HepG2 (cell line): ENCODE data around the gene TMEM117. TPM values are rescaled to one million over a fixed set of nuclear protein-coding genes. Genes with fewer than 3 reads are reported as not detected.

ENCODE experiments used
- ATAC-seq: fragments of 200-7000 bp; cut with Tn5 transposase; 3 replicates; pipeline ENCODE4 v1.9.1; 2020; ENCODE audit warnings: mild to moderate bottlenecking, moderate library complexity
- BruUV-seq: library from RNA; stranded (reverse); fragments of 400-500 nt; replicated peaks from 2 replicates; lab custom pipeline; 2021; lab: Mats Ljungman, UMichigan
- CTCF ChIA-PET: fragments of 300-600 bp; formaldehyde crosslinking; extraction: SDS; loops from one replicate; lab custom pipeline; 2021; ENCODE audit warnings: low total read pairs, inconsistent platforms, low intra/inter-chr PET ratio; lab: Yijun Ruan, JAX
- POLR2A ChIA-PET: fragments of 350-600 bp; sonication (Branson Sonifier 250); formaldehyde crosslinking; loops from one replicate; lab custom pipeline; 2020; ENCODE audit warnings: antibody characterized with exemption, inconsistent platforms; lab: Yijun Ruan, JAX
- DNase-seq: peaks from one replicate; pipeline ENCODE4 v3.0.0-alpha.2; 2015; ENCODE audit warnings: low spot score
- FAIRE-seq: peaks from 3 replicates; lab custom pipeline; 2011; peaks lifted over from hg19 to GRCh38; lab: Jason Lieb, UNC
- H2AFZ ChIP-seq: one replicate; pipeline ENCODE4 v1.6.1; 2011; ENCODE audit warnings: low read length, inconsistent platforms
- H3K27ac ChIP-seq: fragments of 300-600 bp; 3 replicates; pipeline ENCODE4 v1.8.0; 2011; ENCODE audit warnings: mixed run types, mild to moderate bottlenecking, mixed read lengths, low read length, inconsistent platforms; ENCODE audit not compliant: insufficient read depth; ENCODE audit errors: extremely low read length
- H3K27me3 ChIP-seq, 2 experiments: fragments of 200-600 bp in 1 of 2; 2 replicates in 1 of 2; 3 replicates in 1 of 2; pipeline versions ENCODE4 v1.6.0 to v1.8.0; 2011; ENCODE audit warnings: low read length in 2 of 2, mild to moderate bottlenecking in 2 of 2, moderate library complexity in 2 of 2, inconsistent platforms in 1 of 2; ENCODE audit not compliant: insufficient read depth in 2 of 2, control insufficient read depth in 1 of 2
- H3K36me3 ChIP-seq, 2 experiments: fragments of 200-600 bp in 1 of 2; replicated peaks in 1 of 2; 2 replicates in 1 of 2; 3 replicates in 1 of 2; pipeline versions ENCODE4 v1.5.1 to v1.8.0; 2011; ENCODE audit warnings: low read length in 2 of 2, inconsistent platforms in 1 of 2; ENCODE audit not compliant: insufficient read depth in 2 of 2, control insufficient read depth in 1 of 2
- H3K4me1 ChIP-seq: 2 replicates; pipeline ENCODE4 v1.5.1; 2012; ENCODE audit warnings: low read length, inconsistent platforms; ENCODE audit not compliant: insufficient read depth
- H3K4me2 ChIP-seq: 2 replicates; pipeline ENCODE4 v1.6.0; 2011; ENCODE audit warnings: low read depth, low read length, inconsistent platforms
- H3K4me3 ChIP-seq, 3 experiments: fragments of 200-600 bp in 1 of 3; sonication (generic), shearing (Covaris generic) in 1 of 3; replicated peaks in 1 of 3; 2 replicates each; pipeline ENCODE4 v1.5.1; 2011 to 2016; ENCODE audit warnings: low read length in 3 of 3, inconsistent platforms in 2 of 3, low read depth in 2 of 3, mild to moderate bottlenecking in 2 of 3, control low read depth in 1 of 3, mixed read lengths in 1 of 3; ENCODE audit not compliant: insufficient read depth in 1 of 3
- H3K79me2 ChIP-seq: one replicate; pipeline ENCODE4 v1.6.1; 2011; ENCODE audit warnings: low read length, inconsistent platforms; ENCODE audit not compliant: insufficient read depth
- H3K9ac ChIP-seq: 2 replicates; pipeline ENCODE4 v1.6.0; 2011; ENCODE audit warnings: mild to moderate bottlenecking, low read depth, low read length, inconsistent platforms; ENCODE audit not compliant: insufficient read depth
- H3K9me3 ChIP-seq: 2 replicates; pipeline ENCODE4 v1.5.1; 2012; ENCODE audit warnings: mild to moderate bottlenecking, low read length
- H4K20me1 ChIP-seq: 2 replicates; pipeline ENCODE4 v1.6.0; 2011; ENCODE audit warnings: inconsistent platforms, mild to moderate bottlenecking, low read length, moderate library complexity; ENCODE audit not compliant: insufficient read depth
- CEBPB ChIP-seq: IDR thresholded peaks from 2 replicates; pipeline ENCODE4 v1.6.1; 2011; ENCODE audit warnings: low read depth, low read length, improper control_type of control experiment, borderline replicate concordance
- SETDB1 ChIP-seq: sonication (generic); formaldehyde crosslinking; IDR thresholded peaks from 2 replicates; pipeline ENCODE4 v1.5.1; 2020; ENCODE audit warnings: missing genetic modification reagents, mild to moderate bottlenecking, borderline replicate concordance
- SOX13 ChIP-seq, 3 experiments: fragments of 450-650 bp in 1 of 3; sonication (generic) in 1 of 3; formaldehyde crosslinking in 1 of 3; IDR thresholded peaks in 2 of 3; conservative IDR thresholded peaks in 1 of 3; 2 replicates each; pipeline versions ENCODE4 v1.5.0 to v1.6.1; 2016 to 2020; ENCODE audit warnings: antibody characterized with exemption in 1 of 3, mild to moderate bottlenecking in 1 of 3, missing compliant biosample characterization in 1 of 3, missing genetic modification reagents in 1 of 3, moderate library complexity in 1 of 3
- ZMYM2 ChIP-seq: sonication (generic); formaldehyde crosslinking; IDR thresholded peaks from 2 replicates; pipeline ENCODE4 v1.8.0; 2022; ENCODE audit warnings: mild to moderate bottlenecking, missing genetic modification reagents
- ZNF672 ChIP-seq: sonication (generic); formaldehyde crosslinking; IDR thresholded peaks from 2 replicates; pipeline ENCODE4 v1.8.1; 2022; ENCODE audit warnings: missing genetic modification reagents
- ZNF879 ChIP-seq: sonication (generic); formaldehyde crosslinking; IDR thresholded peaks from 2 replicates; pipeline ENCODE4 v1.8.1; 2023; ENCODE audit warnings: missing genetic modification reagents
- ZSCAN29 ChIP-seq: sonication (generic); formaldehyde crosslinking; conservative IDR thresholded peaks from 2 replicates; pipeline ENCODE4 v1.4.0; 2020; ENCODE audit warnings: mild to moderate bottlenecking, missing genetic modification reagents
- in situ Hi-C: cut with HindIII; loops from 2 replicates; pipeline ENCODE4 v1.10.0; 2017; ENCODE audit warnings: low pct_unique_long_range_greater_than_20kb; ENCODE audit not compliant: extremely low pct_ligation_motif_present
- intact Hi-C: fragments of 100-400 bp; cut with micrococcal nuclease; formaldehyde crosslinking; loops from one replicate; pipeline ENCODE4 v1.10.0; 2022; ENCODE audit not compliant: unreplicated experiment
- polyA plus RNA-seq, 8 experiments: library from polyadenylated mRNA; depleted of rRNA in 3 of 8; stranded (reverse) in 7 of 8; unstranded in 1 of 8; fragments of >200 nt; fragmentation: Illumina TruSeq in 4 of 8; extraction: Trizol in 4 of 8; gene quantifications; 2 replicates each; pipeline versions ENCODE4 v1.2.1 to v1.2.3, GENCODE V29; 2011 to 2016; ENCODE audit warnings: low read depth in 4 of 8, missing spikeins in 1 of 8, mixed read lengths in 1 of 8; ENCODE audit not compliant: insufficient read depth in 1 of 8
- total RNA-seq, 5 experiments: library from RNA; depleted of rRNA; stranded (reverse); fragments of >200 nt; fragmentation: Illumina TruSeq; extraction: Trizol; gene quantifications; 2 replicates each; pipeline ENCODE4 v1.2.3, GENCODE V29; 2016; ENCODE audit warnings: low read depth in 1 of 5
- TF ChIP-seq, protein P1 (sequence below): sonication (generic); formaldehyde crosslinking; IDR thresholded peaks from 2 replicates; pipeline ENCODE4 v1.5.0; 2020; ENCODE audit warnings: mild to moderate bottlenecking, missing genetic modification reagents, borderline replicate concordance

TMEM117 gene
- total and polyA plus RNA-seq, 2 of the 13 experiments (the other 11 are each of a cell fraction or from before 2014, with no cell fraction given): 2.8 to 8.5 TPM

DNA sequence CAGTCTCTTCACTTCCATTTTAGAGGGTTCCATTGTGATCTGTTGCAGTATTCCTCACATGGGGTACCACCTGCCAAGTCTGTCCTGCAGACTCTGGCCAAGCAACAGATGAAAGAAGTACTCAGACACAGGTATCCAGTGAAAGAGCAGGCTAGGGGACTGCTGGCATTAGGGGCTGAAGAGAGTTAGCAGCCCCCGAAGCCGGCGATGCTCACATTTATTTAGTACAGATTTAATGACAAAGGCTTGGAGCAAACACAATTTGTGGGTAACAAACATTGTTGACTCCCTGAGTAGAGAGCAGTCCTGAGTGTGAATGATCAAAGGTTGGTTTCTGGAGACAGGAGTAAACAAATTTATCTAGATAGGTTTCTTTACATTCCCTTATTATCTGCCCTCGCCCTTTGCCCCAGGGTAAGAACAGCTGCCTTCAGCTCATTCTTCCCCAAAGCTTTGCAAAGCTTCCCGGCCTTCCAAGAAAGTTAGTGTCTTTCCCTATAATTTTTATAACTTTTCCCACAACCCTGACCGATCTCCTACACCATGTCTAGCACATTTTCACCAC, 144.8 kb downstream of the TMEM117 start (continued):
- TF ChIP-seq ZSCAN29 (CRISPR knock-in tag) (no peak), SETDB1 (CRISPR knock-in tag) (peak; percentile 97), ZNF672 (CRISPR knock-in tag) (no peak), ZNF879 (CRISPR knock-in tag) (no peak)
- TF ChIP-seq, protein P1, sequence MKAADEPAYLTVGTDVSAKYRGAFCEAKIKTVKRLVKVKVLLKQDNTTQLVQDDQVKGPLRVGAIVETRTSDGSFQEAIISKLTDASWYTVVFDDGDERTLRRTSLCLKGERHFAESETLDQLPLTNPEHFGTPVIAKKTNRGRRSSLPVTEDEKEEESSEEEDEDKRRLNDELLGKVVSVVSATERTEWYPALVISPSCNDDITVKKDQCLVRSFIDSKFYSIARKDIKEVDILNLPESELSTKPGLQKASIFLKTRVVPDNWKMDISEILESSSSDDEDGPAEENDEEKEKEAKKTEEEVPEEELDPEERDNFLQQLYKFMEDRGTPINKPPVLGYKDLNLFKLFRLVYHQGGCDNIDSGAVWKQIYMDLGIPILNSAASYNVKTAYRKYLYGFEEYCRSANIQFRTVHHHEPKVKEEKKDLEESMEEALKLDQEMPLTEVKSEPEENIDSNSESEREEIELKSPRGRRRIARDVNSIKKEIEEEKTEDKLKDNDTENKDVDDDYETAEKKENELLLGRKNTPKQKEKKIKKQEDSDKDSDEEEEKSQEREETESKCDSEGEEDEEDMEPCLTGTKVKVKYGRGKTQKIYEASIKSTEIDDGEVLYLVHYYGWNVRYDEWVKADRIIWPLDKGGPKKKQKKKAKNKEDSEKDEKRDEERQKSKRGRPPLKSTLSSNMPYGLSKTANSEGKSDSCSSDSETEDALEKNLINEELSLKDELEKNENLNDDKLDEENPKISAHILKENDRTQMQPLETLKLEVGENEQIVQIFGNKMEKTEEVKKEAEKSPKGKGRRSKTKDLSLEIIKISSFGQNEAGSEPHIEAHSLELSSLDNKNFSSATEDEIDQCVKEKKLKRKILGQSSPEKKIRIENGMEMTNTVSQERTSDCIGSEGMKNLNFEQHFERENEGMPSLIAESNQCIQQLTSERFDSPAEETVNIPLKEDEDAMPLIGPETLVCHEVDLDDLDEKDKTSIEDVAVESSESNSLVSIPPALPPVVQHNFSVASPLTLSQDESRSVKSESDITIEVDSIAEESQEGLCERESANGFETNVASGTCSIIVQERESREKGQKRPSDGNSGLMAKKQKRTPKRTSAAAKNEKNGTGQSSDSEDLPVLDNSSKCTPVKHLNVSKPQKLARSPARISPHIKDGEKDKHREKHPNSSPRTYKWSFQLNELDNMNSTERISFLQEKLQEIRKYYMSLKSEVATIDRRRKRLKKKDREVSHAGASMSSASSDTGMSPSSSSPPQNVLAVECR (CRISPR knock-in tag): no peak

- Histone ChIP-seq H3K4me1 (peaks cover 17% of the 10 kb centered on the region), H3K36me3 (no peaks in the 10 kb centered on the region), H3K27ac (no peak overlapping the region), H3K4me2 (no peak overlapping the region), H3K9ac (no peak overlapping the region), H2AFZ (no peak overlapping the region), H3K79me2 (no peaks in the 10 kb centered on the region), H3K9me3 (peaks cover 30% of the 10 kb centered on the region), H3K4me3 (no peak overlapping the region), H3K27me3 (no peaks in the 10 kb centered on the region), H4K20me1 (no peaks in the 10 kb centered on the region)
- in situ Hi-C loops: no loop called here
- ATAC-seq: no peak
- TF ChIP-seq SOX13 (IDR thresholded peaks at IDR 0.05) (no peak), SOX13 (CRISPR knock-in tag; conservative IDR thresholded peaks at IDR 0.05 in 1 of 2, IDR thresholded peaks at IDR 0.05 in 1 of 2) (0 out of 4 replicates have a peak, but pooled peaks of 1 of the 2 experiments have one; percentile 35), ZMYM2 (CRISPR knock-in tag) (no peak), CEBPB (peak; percentile 64)
- ChIA-PET CTCF (no interaction called here), POLR2A (no interaction called here)
- BruUV-seq: no TSS peak
- no peak for FAIRE-seq
- DNase-seq: peak; percentile 30
- intact Hi-C loops: no loop called here
These were observed 145.8 kb downstream of the TMEM117 start for GRCh38 chr12:43981726-43982125.
